Progenitor cell of endocrine pancreas (in vitro differentiated cells): ENCODE results near the gene ZPBP2. TPM values are rescaled to one million over a fixed set of nuclear protein-coding genes. Genes with fewer than 3 reads are reported as not detected.
"Not testable (repeated sequence)": the region's sequence is repeated elsewhere in the genome, so short reads cannot be mapped to it uniquely, and the experiment has no call there.

Source experiments
- DNase-seq: peaks from one replicate; pipeline ENCODE4 v3.0.0; 2021; ENCODE audit warnings: low spot score; ENCODE audit not compliant: unreplicated experiment
- H3K27ac Mint-ChIP-seq: 2 replicates; pipeline ENCODE4 v1.8.0; 2021; ENCODE audit warnings: mild to moderate bottlenecking, moderate library complexity, mixed read lengths
- H3K27me3 Mint-ChIP-seq: 2 replicates; pipeline ENCODE4 v1.8.0; 2021; ENCODE audit warnings: mixed read lengths
- H3K36me3 Mint-ChIP-seq: 2 replicates; pipeline ENCODE4 v1.8.0; 2022; ENCODE audit warnings: mixed read lengths; ENCODE audit not compliant: insufficient read depth
- H3K4me1 Mint-ChIP-seq: 2 replicates; pipeline ENCODE4 v1.8.0; 2021; ENCODE audit warnings: low read depth, mixed read lengths
- H3K4me3 Mint-ChIP-seq: 2 replicates; pipeline ENCODE4 v1.8.0; 2021; ENCODE audit warnings: low read depth, mild to moderate bottlenecking, moderate library complexity, mixed read lengths
- H3K9me3 Mint-ChIP-seq: 2 replicates; pipeline ENCODE4 v1.8.0; 2021; ENCODE audit warnings: low read depth, mixed read lengths
- CTCF ChIP-seq: fragments of 200-600 bp; sonication (generic); IDR thresholded peaks from one replicate; pipeline ENCODE4 v1.5.0; 2021; ENCODE audit warnings: antibody characterized with exemption, mild to moderate bottlenecking; ENCODE audit not compliant: unreplicated experiment
- total RNA-seq: library from RNA; stranded (reverse); gene quantifications from 2 replicates; pipeline ENCODE4 v1.2.1, GENCODE V29; 2021

The ZPBP2 gene
- total RNA-seq, 1 donor from 2014 or later = not detected

DNA sequence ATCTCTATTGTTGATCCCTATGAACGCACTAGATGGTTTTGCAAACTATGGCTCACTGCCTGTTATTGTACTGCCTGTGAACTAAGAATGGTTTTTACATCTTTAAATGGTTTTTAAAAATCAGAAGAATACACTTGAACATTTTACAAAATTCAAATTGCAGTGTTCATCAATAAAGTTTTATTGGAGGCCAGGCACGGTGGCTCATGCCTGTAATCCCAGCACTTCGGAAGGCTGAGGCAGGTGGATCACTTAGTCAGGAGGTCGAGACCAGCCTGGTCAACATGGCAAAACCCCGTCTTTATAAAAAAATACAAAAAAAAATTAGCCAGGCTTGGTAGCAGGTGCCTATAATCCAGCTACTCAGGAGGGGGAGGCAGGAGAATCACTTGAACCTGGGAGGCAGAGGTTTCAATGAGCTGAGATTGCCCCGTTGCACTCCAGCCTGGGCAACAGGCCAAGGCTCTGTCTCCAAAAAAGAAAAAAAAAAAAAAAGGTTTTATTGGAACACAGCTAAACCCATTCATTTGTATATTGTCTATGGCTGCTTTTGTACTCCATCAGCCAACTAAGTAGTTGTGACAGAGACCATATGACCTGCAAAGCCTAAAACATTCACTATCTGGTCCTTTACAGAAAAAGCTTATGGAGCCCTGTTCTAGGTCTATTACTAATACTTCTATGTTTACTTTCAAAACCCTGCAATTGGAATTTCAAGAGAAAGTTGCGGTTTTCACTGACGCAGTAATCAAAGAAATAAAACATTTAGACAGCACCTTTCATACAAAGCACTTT is 22.8 kb upstream of the ZPBP2 start:
- no peaks in the 10 kb centered on the region for H3K36me3 Mint-ChIP-seq
- H3K4me1 Mint-ChIP-seq = peaks cover 7% of the 10 kb centered on the region
- no peaks in the 10 kb centered on the region for H3K9me3 Mint-ChIP-seq
- no peak for TF ChIP-seq CTCF
- H3K27ac Mint-ChIP-seq = no peak overlapping the region
- no peak overlapping the region for H3K4me3 Mint-ChIP-seq
- peaks cover 21% of the 10 kb centered on the region for H3K27me3 Mint-ChIP-seq
- no peak for DNase-seq

DNA sequence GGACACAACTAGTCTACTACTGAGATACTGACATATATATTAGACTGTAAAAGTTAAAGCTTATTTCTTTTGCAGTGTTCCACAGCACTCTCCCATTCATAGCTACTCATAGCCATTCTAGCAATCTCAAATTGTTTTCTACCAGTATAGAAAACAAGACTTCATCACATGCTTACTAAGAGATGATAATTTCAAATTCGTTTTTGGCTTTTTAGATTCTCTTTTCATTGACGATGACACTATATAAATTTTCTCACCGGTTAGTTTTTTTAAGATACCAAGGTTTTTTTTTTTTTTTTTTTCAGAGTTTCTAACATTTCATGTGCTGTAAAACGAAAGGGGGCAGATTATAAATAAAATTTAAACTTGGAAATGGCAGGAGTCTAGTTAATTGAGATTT is 21.8 kb upstream of the ZPBP2 start:
- no peak overlapping the region for H3K27ac Mint-ChIP-seq
- TF ChIP-seq CTCF = no peak

DNA sequence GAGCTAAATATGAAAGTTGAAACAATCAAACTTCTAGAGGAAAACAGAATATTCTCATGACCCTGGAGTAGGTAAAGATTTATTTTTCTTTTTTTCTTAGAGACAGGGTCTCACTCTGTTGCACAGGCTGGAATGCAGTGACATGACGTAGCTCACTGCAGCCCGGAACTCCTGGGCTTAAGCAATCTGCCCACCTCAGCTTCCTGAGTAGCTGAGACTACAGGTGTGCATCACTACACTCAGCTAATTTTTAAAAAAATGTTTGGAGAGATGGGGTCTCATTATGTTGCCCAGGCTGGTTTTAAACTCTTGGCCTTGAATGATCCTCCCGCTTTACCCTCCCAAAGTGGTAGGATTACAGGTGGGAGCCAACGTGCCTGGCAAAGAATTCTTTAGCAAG is 19.4 kb upstream of the ZPBP2 start:
- no peak overlapping the region for H3K27ac Mint-ChIP-seq

More for the DNA sequence above, 21.8 kb upstream of the ZPBP2 start:
- Mint-ChIP-seq H3K4me3 (no peak overlapping the region), H3K36me3 (no peaks in the 10 kb centered on the region), H3K4me1 (peaks cover 7% of the 10 kb centered on the region), H3K27me3 (peaks cover 16% of the 10 kb centered on the region), H3K9me3 (no peaks in the 10 kb centered on the region)
- no peak for DNase-seq

DNA sequence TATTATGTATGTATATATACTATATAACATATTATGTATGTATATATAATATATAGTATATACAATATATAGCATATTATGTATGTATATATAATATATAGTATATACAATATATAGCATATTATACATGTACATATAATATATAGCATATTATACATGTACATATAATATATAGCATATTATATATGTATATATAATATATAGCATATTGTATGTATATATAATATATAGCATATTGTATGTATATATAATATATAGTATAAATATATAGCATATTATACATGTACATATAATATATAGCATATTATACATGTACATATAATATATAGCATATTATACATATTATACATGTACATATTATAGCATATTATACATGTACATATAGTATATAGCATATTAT is 17.8 kb upstream of the ZPBP2 start:
- H3K4me3 Mint-ChIP-seq, H3K4me1 Mint-ChIP-seq, DNase-seq, H3K9me3 Mint-ChIP-seq, H3K27ac Mint-ChIP-seq, H3K36me3 Mint-ChIP-seq: not testable (repeated sequence)
- peaks cover 23% of the 10 kb centered on the region for H3K27me3 Mint-ChIP-seq

More for the DNA sequence above, 19.4 kb upstream of the ZPBP2 start:
- H3K4me3 Mint-ChIP-seq = no peak overlapping the region
- H3K4me1 Mint-ChIP-seq = peaks cover 7% of the 10 kb centered on the region
- DNase-seq = no peak
- no peak for TF ChIP-seq CTCF
- no peaks in the 10 kb centered on the region for H3K9me3 Mint-ChIP-seq
- peaks cover 11% of the 10 kb centered on the region for H3K27me3 Mint-ChIP-seq
- H3K36me3 Mint-ChIP-seq = no peaks in the 10 kb centered on the region

DNA sequence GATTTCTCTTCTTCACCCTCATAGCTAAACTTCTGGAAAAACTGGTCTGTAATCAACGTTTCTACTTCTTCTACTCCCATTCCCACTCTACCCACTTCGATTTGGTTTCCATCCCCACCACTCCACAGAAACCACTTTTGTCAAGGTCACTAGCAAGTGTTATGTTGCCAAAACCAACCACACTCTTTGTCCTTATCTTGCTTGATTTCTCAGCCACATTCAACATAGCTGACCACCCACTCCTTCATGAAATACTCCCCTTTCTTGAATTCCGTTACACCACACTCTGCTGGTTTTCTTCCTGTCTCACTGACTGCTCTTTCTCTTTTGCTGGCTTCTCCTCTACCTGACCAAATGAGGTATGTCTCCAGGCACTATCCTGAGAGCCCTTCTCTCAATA is 15.8 kb upstream of the ZPBP2 start:
- TF ChIP-seq CTCF = no peak
- Mint-ChIP-seq H3K27ac (no peak overlapping the region), H3K36me3 (no peaks in the 10 kb centered on the region), H3K27me3 (peaks cover 21% of the 10 kb centered on the region), H3K9me3 (no peaks in the 10 kb centered on the region), H3K4me1 (peaks cover 7% of the 10 kb centered on the region), H3K4me3 (no peak overlapping the region)
- DNase-seq = no peak

DNA sequence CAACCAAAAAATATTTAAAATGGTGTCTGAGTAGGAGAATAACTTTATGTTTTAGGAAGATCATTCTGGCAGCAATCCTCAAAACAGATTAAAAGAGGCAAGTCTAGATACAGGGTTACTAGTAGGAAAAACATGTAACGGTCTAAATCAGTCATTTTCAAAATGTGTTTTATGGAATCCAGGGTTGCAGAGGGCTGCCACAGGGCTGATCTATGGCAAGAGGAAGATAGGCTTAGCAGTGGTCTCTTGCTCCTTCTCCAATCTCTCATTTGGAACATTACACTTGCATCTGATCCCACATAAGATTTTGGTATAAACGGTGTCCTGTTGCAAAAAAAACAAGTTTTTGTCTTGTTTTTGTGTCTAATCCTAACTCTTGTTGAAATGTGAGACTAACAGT is 13.1 kb upstream of the ZPBP2 start:
- Mint-ChIP-seq H3K27me3 (peaks cover 21% of the 10 kb centered on the region), H3K9me3 (no peaks in the 10 kb centered on the region), H3K27ac (no peak overlapping the region), H3K4me3 (no peak overlapping the region), H3K4me1 (no peaks in the 10 kb centered on the region), H3K36me3 (no peaks in the 10 kb centered on the region)
- no peak for DNase-seq
- TF ChIP-seq CTCF = no peak

DNA sequence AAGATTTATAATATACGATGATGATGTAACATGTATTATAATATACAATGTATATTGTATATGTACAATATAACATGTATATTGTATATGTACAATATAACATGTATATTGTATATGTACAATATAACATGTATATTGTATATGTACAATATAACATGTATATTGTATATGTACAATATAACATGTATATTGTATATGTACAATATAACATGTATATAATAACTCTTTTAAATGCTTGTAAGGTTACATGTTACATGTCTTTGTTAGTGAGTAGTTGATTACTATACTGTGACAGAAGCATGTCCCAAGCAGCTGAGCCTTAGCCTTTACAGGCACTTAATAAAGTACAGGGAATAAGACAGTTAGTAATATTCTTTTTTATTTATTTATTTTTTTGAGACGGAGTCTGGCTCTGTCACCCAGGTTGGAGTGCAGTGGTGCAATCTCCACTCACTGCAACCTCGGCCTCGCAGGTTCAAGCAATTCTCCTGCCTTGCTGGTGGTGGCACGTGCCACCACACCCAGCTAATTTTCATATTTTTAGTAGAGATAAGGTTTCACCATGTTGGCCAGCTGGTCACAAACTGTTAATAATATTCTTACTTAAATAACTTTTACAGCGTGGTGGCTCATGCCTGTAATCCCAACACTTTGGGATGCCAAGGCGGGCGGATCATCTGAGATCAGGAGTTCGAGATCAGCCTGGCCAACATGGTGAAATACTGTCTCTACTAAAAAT is 11.9 kb upstream of the ZPBP2 start:
- H3K27me3 Mint-ChIP-seq = peaks cover 26% of the 10 kb centered on the region
- not testable (repeated sequence) for H3K4me1 Mint-ChIP-seq, H3K9me3 Mint-ChIP-seq, H3K36me3 Mint-ChIP-seq, DNase-seq, H3K27ac Mint-ChIP-seq, H3K4me3 Mint-ChIP-seq
